ENCODE measurements around the gene TACC3.

The TACC3 gene

GRCh38 chr4:1686440-1687036 is 34.8 kb upstream of the TACC3 start (continued):
- peak; percentile 10; the same call in 1 of the 2 replicates for TF ChIP-seq ZNF600 (tag by site-specific recombination; IDR thresholded peaks at IDR 0.05)

GRCh38 chr4:1690698-1691097 is 30.6 kb upstream of the TACC3 start:
- H3K27ac ChIP-seq (ENCODE audit: extremely low read depth, low read depth, low read length): no peak overlapping the region
- TF ChIP-seq ZFP69B (tag by site-specific recombination; IDR thresholded peaks at IDR 0.05) (no peak), ZNF521 (tag by site-specific recombination; IDR thresholded peaks at IDR 0.05) (no peak), ZNF362 (tag by site-specific recombination; IDR thresholded peaks at IDR 0.05) (no peak), GLI2 (tag by site-specific recombination; IDR thresholded peaks at IDR 0.05; ENCODE audit: borderline replicate concordance, low read depth) (no peak), ZNF501 (tag by site-specific recombination; IDR thresholded peaks at IDR 0.05) (no peak), ZFP37 (tag by site-specific recombination; IDR thresholded peaks at IDR 0.05) (no peak), PRDM10 (tag by site-specific recombination; IDR thresholded peaks at IDR 0.05) (no peak), ZNF366 (tag by site-specific recombination; conservative IDR thresholded peaks at IDR 0.05) (no peak), ZNF747 (tag by site-specific recombination; IDR thresholded peaks at IDR 0.05) (no peak), ZSCAN16 (tag by site-specific recombination; IDR thresholded peaks at IDR 0.05) (no peak), KLF17 (tag by site-specific recombination; IDR thresholded peaks at IDR 0.05) (no peak), ZNF302 (tag by site-specific recombination; IDR thresholded peaks at IDR 0.05; ENCODE audit: low read depth) (no peak), ZNF324 (tag by site-specific recombination; IDR thresholded peaks at IDR 0.05) (no peak), ZNF792 (tag by site-specific recombination; IDR thresholded peaks at IDR 0.05) (no peak), ZNF157 (tag by site-specific recombination; IDR thresholded peaks at IDR 0.05) (no peak), GLIS2 (tag by site-specific recombination; IDR thresholded peaks at IDR 0.05) (no peak), EGR2 (tag by site-specific recombination; IDR thresholded peaks at IDR 0.05; ENCODE audit: low read depth) (no peak), ZNF211 (tag by site-specific recombination; IDR thresholded peaks at IDR 0.05; ENCODE audit: low read depth) (no peak)
- TF ChIP-seq, protein P1, sequence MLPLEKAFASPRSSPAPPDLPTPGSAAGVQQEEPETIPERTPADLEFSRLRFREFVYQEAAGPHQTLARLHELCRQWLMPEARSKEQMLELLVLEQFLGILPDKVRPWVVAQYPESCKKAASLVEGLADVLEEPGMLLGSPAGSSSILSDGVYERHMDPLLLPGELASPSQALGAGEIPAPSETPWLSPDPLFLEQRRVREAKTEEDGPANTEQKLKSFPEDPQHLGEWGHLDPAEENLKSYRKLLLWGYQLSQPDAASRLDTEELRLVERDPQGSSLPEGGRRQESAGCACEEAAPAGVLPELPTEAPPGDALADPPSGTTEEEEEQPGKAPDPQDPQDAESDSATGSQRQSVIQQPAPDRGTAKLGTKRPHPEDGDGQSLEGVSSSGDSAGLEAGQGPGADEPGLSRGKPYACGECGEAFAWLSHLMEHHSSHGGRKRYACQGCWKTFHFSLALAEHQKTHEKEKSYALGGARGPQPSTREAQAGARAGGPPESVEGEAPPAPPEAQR (tag by site-specific recombination; IDR thresholded peaks at IDR 0.05): no peak
- ChIA-PET CTCF (interaction anchor here (0.6 to 1.4 kb wide), 3 partner anchors 26 to 56 kb away, joined by 3 to 7 read pairs (median 3); no protein-coding TSS in a partner anchor), POLR2A (interaction anchor here (0.6 to 1.6 kb wide), 4 partner anchors 18 to 208 kb away, joined by 3 to 5 read pairs (median 4); partner anchors contain the start of gene TMEM129)
- no peaks in the 10 kb centered on the region for H3K4me1 ChIP-seq (ENCODE audit: control insufficient read depth, insufficient read depth, low read length)
- H3K36me3 ChIP-seq (ENCODE audit: control insufficient read depth in 2 of 2, insufficient read depth in 1 of 2, low read length in 2 of 2): peaks cover 20 to 54% of the 10 kb centered on the region in 2 experiments
- no peak overlapping the region for H3K4me3 ChIP-seq (ENCODE audit: low read depth, low read length)
- H3K9me3 ChIP-seq (ENCODE audit: control insufficient read depth, insufficient read depth, low read depth, low read length): no peaks in the 10 kb centered on the region

Measured in HEK293 (cell line).